ENCODE results near the gene GFY. TPM values are rescaled to one million over a fixed set of nuclear protein-coding genes. Genes with fewer than 3 reads are reported as not detected.

The GFY gene
- total and polyA plus RNA-seq, 2 donors (not counting 3 experiments of a cell fraction or from before 2014, with no cell fraction given) = not detected

DNA sequence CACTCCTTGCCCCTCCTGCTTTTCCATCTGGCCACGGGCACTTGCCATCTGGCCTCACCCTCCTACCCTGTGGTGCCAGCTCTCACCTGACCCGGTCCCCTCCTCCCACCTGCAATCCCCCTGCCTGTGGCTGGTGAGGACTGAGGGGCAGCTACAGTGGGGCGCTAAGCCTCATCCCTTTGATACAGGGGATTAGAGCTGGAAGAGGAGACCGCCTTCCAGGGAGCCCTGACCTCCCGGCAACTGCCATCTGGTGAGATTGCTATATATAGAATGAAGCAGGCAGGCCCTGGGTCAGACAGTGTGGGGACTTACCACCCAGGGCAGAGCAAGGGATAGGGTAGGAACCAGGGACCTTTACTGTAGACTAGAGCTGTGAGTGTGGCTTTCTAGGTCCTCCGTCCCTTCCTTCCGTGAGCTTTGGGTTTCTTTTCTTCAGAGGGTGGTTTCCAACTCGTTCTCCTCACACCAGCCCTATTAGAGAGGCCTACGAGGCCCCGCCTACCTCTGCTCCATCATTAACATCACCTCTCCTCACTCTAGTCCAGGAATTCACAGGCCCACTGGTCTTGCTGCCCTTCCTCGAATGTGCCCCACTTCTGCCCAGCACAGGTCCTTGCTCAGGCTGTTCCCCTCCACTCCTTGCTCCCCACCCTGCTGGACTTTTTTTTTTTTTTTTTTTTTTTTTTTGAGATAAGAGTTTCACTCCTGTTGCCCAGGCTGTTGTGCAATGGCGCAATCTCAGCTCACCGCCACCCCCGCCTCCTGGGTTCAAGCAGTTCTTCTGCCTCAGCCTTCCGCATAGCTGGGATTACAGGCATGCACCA is 29.4 kb upstream of the GFY start:
- no peaks in the 10 kb centered on the region for H3K9me1 ChIP-seq (replicated peaks; ENCODE audit: control insufficient read depth, extremely low read depth, insufficient read depth, low read length)
- dilution Hi-C loops (cut with MboI; ENCODE audit: extremely low pct_ligation_motif_present, low sequenced_read_pairs) (no loop called here), intact Hi-C loops (cut with micrococcal nuclease) (no loop called here)
- H3K9me3 ChIP-seq (replicated peaks; ENCODE audit: control insufficient read depth, insufficient read depth, low read length) = no peaks in the 10 kb centered on the region
- CTCF ChIA-PET = no interaction called here
- H2AFZ ChIP-seq (ENCODE audit: low read depth, low read length) = no peak overlapping the region
- H3K4me3 ChIP-seq (replicated peaks in 1 of 3; ENCODE audit: insufficient read depth in 1 of 3, low read depth in 1 of 3, low read length in 3 of 3) = no peak overlapping the region
- TF ChIP-seq POLR2A (IDR thresholded peaks at IDR 0.05; ENCODE audit: low read depth, low read length) (no peak), EZH2 (IDR thresholded peaks at IDR 0.05; ENCODE audit: borderline replicate concordance, low read depth, low read length, severe bottlenecking) (no peak), CTCF (IDR thresholded peaks at IDR 0.05; ENCODE audit: extremely low read depth in 1 of 2, insufficient read depth in 1 of 2, low read depth in 1 of 2, low read length in 2 of 2) (no peak), FOS (IDR thresholded peaks at IDR 0.05; ENCODE audit: borderline replicate concordance, insufficient read depth, low read length) (no peak), POLR2AphosphoS5 (IDR thresholded peaks at IDR 0.05; ENCODE audit: insufficient read depth, low read depth, low read length) (no peak), GATA2 (IDR thresholded peaks at IDR 0.05; ENCODE audit: insufficient read depth, insufficient read length, low read depth, low read length) (no peak)
- DNase-seq (ENCODE audit: low read depth, low spot score) = no peak
- no TSS peak for BruUV-seq (replicated peaks)
- no peak overlapping the region for H3K4me2 ChIP-seq (ENCODE audit: insufficient read depth, low read length)
- H3K4me1 ChIP-seq (ENCODE audit: control insufficient read depth, extremely low read depth, insufficient read depth, low read length) = no peaks in the 10 kb centered on the region
- peaks cover 0 to 2% of the 10 kb centered on the region in 2 experiments for H3K27me3 ChIP-seq (ENCODE audit: control insufficient read depth in 2 of 2, insufficient read depth in 2 of 2, low read length in 2 of 2)
- no peaks in the 10 kb centered on the region for H4K20me1 ChIP-seq (replicated peaks; ENCODE audit: control insufficient read depth, extremely low read depth, insufficient read depth, low read length)
- no peak overlapping the region for H3K9ac ChIP-seq (replicated peaks; ENCODE audit: extremely low read depth, insufficient read depth, low read length)
- H3K27ac ChIP-seq (ENCODE audit: insufficient read depth, low read depth, low read length) = no peak overlapping the region
- POLR2A ChIA-PET = no interaction called here
- H3K79me2 ChIP-seq (ENCODE audit: control insufficient read depth, insufficient read depth, low read length) = no peaks in the 10 kb centered on the region
- FAIRE-seq = no peak
- H3K36me3 ChIP-seq (ENCODE audit: control insufficient read depth in 2 of 2, extremely low read depth in 1 of 2, insufficient read depth in 2 of 2, low read length in 2 of 2) = no peaks in the 10 kb centered on the region

Measured in endothelial cell of umbilical vein (primary cell).